ENCODE results near the gene XRCC3.
"Not testable (repeated sequence)": the region's sequence is repeated elsewhere in the genome, so short reads cannot be mapped to it uniquely, and the experiment has no call there.

XRCC3 gene

DNA sequence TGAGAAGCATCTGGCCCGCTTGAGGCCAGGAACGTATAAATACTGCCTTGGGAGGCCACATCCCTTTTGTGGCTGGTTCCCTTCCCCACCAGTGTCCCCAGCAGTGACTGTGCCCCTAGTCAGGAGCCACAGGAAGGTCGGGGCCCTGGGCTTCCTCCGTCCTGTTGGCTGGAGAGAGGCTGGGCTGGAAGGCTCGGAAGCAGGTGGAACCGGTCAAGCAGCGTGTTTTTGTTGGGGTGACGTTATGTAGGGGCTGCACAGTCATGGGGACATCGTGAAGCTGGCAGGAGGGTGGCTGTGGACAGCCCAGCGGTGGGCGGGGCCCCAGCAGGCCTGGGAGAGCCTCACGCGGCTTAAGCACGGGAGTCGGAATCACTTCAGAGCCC is 10.1 kb downstream of the XRCC3 start:
- no peak for DNase-seq

DNA sequence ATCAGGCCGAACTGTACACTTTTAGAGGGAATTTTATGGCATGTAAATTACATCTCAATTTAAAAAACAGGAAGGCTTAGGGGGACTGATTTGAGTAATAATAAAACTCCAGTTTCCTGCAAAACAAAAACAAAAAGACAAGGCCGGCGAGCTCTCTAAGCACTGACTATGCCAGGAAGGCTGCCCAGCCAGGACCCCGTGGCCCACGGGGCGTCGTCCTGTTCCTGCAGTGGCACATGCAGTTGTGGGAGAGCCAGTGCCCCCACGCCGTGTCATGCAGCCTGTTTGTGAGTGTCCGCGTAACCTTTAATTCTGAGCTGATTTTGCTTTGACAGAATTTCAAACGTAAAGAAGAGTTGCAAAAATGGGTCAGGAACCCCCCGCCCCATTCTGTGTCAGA is 10.5 kb downstream of the XRCC3 start:
- no peak for DNase-seq

DNA sequence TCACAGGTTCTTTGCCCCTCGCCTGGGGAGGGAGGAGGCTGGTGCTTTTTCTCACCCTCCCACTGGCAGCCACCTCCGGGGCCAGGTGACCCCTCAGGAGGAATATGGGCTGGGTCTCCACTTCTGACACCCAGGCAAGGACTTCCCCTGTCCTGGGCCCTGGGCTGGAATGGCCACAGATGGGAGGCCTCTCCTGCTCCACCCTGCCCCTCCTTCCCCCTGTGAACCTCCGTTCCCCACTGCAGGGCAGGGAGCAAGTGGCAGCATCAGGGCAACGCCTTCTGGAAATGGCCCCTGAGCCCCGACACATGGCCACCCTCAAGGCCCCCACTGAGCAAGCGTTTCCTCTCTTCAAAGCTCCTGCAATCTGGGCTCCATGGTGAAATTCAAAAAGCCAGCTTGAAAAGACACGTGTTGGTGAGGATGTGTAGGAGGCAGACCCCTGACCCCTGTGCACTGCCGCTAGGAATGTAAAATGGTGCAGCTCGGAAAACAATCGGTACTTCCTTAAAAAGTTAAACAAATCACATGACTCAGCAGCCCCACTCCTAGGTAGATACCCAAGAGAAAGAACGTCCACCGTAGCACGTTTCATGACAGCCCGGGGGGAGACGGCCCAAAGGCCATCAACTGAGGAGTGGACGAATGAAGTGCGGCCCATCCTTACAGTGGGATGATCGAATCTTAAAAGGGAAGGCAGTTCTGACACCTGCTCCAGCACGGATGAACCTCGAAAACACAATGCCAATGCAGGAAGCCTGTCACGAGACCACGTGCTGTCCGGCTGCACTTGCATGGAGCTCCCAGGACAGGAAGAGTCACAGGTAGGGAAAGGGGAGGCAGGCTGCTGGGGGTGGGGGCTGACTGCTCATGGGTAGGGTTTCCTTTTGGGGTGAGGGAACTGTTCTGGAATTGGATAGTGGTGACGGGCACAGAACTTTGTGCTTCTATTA is 11.5 kb downstream of the XRCC3 start:
- no peak for DNase-seq

DNA sequence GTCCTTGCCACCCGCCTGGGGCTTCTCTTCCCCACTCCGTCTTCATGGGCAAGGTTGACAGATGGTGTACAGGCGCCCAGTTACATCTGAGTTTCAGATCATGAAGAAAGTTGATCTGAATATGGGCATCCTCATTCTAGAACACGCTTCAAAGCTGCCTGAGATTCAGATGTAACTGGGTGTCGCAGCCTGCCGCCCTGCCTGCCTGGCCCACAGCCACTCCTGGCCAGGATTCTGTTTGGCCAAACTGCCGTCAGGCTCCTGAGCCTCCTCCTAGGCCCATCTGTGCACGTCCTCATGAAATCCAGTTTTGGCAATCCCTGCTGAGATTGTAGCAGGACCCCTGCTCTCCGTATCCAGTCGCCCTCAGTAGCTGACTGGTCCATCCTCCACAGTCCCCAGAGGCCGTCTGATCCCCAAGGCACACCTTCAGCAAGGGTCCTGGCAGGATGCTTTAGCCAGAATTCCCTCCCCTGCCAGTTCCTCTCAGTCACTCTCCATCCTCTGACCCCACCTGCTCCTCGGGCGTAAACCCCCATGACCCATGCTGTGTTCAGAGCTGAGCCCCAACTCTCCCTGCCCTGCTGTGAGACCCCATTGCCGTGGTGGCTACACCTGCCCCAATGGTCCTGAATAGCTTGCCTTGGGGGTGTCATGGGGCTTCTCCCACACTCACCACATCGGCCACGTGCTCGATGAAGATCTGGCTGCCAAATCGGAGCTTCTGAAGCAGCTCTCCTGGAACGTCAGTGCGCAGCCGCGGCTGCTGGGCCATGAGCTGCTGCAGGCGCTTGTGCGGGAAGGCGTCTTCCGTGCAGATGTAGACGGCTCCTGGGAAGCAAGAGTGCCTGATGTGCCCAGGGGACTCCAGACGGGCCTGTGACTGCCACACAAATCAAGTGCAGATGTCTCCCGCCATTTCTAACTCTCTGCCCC is 12.5 kb downstream of the XRCC3 start:
- no peak for DNase-seq

DNA sequence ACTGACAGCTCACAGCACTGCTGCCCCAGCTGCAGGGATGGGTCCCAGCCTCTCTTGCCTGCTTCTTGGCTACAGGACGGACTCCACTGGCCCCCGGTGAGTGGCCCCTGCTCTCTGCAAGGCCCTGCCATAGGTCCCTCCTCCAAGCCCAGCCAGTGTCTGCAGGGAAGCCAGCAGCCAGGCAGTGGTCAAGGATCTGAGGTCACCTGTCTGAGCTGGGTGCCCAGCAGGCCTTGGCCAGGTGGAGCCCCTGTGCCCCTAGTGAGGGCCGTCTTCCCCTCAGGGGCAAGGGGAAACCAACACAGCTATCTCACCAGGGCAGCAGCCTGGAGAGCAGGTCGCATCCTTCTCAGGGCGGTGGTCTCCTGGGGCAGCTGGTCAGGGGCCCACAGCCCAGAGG is 13.2 kb downstream of the XRCC3 start:
- DNase-seq = no peak

DNA sequence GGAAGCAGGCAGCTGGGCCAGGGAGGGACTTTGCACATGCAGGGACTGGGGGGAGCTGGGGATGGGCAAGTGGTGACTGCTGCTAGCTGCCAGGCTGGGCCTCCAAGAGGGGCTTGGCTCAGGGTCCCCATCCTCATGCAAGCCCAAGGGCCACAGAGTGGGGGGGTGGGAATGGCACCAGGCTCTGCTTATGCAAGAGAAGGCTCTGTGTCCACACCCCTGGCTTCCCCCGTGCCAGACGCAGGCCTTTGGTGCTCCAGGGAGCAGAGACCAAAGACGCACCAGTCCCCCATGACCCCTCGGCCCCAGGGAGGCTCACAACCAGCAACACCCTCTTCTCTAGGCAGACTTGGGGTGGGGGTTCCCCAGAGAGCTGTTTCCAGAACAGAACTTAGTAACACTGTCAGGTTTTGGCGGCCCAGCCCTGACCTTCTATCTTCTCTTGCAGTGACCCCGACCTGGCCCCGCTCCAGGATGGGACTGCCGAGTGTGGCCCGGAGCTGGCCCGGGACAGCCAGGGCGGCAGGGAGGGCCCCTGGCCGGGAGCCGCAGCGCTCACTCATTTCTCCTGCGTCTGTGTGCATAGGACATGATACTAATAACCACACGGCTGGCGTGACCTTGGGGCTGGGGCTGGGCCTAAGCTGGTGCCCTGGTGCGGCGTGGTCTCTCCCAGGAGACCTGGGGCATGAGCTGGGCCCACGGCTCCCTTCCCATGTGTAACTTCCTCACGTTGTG is 14.3 kb downstream of the XRCC3 start:
- DNase-seq = no peak

DNA sequence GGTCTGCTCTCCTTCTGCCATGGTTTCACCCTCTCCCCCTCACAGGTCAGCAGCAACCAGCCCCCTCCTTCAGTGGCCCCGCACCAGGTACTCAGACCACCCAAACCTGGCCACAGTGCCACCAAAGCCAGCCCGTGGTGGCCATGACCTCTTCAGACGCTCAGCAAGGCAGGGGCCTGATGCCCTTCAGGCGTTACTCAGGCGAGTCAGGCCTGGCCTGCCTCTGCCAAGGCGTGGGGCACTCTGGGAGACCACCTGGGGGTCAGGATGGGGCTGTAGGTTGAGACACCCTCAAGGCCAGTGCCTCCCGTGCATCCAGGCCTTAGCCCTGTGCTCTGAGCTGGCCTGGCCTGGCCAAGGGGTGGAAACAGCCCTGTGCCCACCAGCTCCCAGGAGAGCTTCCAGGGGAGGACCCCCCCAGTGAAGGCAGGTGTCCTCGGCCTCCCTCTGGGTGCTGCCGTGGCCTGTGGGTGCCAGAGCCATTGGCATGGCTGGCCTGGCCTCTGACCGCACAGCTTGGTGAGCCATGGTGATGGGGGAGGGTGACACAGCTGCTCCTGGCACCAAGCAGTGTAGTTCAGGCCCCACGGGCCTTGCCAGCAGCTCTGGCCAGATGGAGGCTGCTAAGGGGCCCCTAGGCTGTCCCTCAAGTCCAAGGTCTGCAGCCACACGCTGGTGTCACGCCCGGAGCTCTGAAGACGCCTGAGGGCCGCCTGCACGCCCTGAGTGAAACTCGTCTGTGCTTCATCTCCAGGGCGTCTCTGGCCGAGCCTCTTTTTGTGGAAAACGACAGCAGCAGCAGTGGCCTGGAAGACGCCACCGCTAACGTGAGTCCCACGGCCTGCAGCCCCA is 15.1 kb downstream of the XRCC3 start:
- no peak for DNase-seq

DNA sequence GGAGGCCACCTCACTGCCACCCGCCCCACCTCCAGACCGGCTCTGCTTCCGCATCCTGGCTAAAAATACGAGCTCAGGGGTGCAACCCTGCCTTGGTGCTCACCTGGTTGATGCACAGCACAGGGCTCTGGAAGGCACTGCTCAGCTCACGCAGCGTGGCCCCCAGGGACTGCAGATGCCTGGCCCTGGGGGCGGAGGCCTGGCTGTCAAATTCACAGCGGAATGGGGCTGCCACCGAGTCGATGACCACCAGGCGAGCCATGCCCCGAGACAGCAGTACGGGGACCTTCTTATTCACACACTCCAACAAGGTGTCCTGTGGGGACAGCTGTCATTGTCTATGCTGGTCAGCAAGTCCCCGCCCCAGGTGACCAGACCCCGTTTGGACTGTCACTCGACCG is 16.0 kb downstream of the XRCC3 start:
- no peak for DNase-seq

DNA sequence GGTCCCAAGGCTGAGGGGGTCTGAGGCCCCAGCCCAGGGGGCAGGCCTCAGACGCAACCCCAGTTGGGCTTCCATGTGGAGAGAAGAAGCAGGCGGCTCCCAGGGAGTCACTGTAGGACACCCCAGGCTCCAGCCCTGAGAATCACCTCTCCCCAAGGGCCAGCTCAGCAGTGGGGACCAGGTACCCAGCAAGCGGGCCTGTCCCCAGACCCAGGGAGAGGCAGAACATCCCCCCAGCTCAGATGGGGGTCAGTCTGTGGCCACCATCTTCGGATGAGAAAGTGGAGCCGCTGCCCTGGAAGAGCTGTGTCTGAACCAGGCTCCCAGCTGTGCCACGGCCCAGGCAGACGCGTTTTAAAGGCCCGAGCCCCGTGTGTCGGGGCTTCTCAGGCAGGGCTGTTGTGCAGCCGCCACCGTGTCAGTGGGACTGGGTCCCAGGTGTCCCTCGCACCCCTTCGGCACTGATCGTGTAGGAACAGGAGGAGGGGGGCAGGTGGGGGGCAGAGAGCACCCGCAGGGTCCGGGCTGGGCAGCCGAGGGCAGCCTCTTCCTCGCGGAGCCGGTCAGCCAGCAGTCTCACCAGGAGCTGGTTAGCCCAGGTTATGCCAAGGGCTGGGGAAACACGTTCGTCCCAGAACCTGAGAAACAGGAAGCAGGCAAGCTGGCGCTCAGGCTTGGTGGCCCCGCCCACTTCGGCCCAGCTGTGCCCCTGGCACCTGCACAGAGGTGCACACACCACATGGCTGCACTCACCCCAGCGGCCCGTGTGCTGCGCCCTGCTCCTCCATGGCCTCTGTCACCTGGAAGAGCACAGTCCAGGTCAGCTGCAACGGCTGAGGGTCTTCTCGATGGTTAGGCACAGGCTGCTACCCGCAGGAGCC is 16.6 kb downstream of the XRCC3 start:
- DNase-seq = no peak

DNA sequence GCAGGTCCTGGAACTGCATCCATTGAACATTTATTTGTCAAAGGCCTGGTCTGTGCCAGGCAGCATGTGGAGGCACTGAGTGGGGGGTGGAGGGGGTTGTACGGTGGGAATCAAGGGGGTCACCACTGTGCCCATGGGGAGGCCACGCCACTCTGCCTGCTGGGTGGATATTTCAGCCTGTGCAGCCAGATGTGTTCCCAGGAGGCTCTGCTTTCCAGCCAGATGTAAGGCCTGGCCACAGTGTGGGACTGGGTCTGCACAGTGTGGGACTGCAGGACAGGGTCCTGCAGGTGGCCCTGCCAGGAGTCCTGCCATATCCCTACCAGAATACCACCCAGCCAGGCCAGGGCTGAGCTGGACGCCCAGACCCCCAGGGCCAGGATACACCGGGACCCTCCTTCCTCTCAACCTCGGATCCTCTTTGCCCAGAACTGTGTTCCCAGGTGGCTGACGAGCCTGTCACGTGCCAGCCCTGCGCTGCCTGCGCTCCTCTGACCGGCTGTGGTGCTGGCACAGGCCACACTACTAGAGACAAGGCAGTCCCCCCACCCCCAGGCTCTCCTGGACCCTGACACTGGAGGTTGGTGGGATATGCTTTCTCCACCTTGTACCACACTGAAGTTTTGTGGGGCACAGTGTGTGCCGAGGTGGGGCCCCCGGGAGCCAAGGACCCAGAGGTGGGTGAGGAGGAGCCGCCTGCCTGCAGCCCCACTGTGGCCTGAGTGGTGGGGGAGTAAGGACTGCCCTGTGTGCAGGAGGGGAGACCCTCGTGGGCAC is 17.5 kb downstream of the XRCC3 start:
- no peak for DNase-seq

DNA sequence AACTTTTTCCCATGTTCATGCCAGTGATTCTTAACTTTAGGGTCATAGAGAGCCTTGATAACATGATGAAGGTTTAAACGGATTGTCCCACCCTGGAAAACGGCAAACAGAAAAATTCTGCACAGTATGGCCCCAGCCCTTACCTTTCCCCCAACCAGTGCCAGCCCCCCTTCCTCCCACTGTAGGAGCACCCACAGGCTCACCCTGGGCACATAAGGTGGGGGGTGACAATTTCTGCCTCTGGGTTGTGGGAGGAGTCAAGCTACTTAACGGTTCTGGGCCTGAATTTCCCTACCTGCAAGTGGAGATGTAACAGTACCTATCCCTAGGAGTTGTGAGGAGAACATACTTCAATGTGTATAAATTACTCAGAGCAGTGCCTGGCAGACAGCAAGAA is 18.0 kb downstream of the XRCC3 start:
- no peak for DNase-seq

DNA sequence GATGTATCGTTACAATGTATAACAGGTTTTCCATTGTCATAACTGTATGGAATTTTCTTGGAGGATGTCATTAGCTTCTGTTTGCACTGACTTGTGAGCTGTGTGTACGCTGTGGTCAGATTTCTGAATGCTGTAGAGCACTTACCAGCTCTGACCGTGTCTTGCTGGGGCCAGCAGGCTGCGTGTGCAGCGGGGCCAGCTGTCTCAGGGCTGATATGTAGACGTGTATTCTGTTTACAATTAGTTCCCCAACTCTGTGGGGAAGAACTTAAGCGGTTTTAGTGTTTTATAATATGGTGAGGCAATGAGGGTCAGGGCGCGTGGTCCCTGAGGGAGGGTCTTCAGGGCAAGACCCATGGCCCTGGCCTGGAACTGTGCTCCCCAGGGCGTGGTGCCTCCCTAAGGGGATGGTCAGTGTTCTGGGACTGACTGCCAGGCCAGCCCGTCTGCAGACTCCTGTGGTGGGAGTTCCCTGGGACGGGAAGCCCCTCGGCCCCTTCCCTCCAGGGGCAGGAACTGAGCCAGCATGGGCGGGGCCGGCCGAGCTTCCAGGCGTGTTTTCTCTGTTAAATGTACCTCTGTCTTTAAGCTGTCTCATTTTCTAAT is 18.7 kb downstream of the XRCC3 start:
- no peak for DNase-seq

DNA sequence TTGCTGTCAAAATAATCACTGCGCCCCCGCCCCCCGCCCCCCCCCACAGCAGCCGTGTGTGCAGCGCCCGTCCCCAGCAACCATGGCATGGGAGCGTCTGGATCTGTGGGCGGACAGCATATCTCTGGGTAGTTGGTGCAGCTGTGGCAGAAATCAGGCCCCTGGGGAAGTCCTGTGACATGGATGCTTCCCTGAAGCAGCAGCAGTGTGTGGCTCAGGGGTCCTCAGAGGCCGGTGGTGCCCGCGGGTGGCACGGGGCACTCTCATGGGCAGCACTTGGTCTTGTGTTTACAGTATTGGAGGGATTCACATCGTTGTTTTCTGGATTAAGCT is 19.2 kb downstream of the XRCC3 start:
- DNase-seq = no peak

DNA sequence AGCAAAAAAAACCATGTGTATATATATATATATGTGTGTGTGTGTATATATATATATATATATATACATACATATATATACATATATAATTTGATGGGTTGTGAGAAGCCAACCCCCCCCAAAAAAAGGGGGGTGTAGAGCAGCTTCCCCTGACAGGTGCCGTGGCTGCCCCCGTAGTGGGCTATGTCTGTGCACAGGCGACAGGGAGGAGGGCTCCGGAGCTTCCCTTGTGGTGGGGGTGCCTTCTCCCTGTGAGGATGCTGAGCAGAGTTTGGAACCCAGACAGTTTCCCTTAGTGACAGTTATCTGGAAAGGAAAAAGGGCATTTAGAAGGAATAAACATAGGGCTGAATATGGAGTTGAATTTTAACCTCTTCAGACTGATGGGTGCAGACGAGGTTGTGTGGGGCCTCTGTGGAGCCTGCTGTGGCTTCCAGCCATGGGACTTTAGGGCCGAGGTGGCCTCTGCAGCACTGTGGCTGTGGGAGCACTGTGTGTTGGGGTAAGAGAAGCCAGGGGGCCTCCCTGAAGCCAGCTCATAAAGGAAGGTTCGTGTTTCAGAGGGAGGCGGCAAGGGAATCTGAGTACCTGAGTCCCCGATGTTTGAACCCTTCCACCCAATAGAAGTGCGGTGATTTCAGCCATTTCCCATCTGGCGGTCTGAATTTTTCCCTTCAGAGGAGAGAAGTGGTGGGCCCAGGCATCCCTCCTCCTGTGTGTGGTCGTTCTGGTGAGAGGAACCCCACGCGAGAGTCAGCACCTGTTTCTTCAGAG is 19.8 kb downstream of the XRCC3 start:
- no peak for DNase-seq

DNA sequence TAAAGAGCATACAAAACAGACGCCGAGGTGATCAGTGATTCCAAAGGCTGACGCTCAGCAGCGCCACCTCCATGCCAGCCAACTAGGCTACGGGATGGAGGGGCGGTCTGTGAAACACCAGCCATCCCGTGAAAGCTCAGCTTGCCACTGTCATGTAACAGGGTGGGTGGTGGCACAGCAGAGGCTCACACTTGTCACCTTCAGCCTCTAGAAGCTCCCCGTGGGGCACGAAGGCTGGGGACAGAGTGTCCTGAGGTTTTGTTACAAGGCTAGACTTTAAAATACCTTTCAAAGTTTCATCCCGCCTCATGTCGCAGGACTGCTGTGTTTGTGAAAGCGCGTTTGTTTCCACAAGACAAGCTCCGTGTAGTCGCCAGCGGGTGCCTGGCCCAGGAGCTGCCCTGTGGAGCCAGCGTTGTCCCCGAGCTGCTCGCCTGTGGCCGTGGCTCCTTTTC is 20.7 kb downstream of the XRCC3 start:
- no peak for DNase-seq

DNA sequence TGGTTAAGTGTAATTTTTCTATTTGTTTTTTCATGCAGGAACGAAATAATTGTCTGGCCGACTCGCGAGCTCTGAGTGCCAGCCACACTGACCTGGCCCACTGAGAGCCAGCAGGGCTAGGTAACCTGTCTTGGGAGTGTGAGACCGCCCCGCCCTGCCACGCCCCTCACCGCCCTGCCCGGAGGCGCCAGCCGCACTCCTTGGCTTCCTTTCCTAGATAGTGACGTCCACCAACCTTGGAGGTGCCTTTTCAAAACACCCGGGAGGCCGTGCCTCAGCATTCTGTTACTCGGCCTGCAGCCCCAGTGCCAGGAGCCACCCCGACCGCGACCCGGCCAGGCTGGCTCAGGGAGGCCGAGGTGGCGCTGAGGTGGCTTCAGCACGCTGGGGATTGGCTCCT is 21.7 kb downstream of the XRCC3 start:
- DNase-seq = no peak

DNA sequence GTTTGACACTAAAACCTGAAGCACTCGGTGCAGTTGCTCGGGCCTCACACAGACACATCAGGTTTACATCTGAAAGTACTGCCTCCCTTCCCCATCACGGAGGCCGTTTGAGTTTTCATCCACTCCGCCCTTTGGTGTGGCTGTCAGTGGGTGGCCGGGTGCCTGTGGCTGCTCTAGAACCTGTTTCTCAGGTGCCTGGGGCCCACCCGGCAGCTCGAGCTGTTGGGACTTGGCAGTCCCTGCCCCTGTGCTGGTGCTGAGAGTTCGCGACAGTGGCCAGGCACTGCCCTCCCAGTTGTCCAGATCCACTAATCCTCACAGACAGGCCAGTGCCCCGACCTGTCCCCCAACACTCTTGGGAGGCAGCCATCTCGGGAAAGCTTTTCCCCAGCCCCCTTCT is 22.4 kb downstream of the XRCC3 start:
- no peak for DNase-seq

DNA sequence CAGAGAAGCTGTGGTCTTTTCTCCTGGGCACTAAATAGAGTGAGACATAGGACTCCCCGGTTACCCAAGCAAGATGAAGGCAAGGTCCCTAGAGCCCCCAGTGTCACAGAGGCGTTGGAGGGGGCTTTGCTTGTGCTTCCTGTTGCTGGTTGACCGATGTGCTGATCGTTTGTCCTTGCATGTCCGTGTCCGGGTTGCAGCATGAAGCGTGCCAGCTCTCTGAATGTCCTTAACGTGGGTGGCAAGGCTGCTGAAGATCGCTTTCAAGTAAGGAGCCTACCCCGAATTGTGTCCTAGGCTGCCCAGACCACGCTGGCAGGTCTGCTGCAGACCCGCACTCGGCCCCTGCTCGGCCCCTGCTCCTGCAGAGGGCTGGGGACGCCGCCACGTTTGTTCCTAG is 23.1 kb downstream of the XRCC3 start:
- DNase-seq = no peak

DNA sequence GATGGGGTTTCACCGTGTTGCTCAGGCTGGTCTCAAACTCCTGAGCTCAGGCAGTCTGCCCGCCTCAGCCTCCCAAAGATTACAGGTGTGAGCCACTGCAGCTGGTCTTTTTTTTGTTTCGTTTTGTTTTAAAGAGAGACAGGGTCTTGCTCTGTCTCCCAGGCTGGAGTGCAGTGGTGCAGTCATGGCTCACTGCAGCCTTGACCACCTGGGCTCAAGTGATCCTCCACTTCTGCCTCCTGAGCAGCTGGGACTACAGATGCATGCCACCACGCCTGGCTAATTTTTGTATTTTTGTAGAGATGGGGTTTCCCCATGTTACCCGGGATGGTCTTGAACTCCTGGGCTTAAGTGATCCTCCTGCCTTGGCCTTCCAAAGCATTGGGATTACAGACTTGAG is 23.6 kb downstream of the XRCC3 start:
- not testable (repeated sequence) for DNase-seq
